Measurements from ENCODE around the gene ANO4.
A peak's percentile ranks its signal among the peaks of the same experiment; 100 is the strongest.

The ANO4 gene

DNA sequence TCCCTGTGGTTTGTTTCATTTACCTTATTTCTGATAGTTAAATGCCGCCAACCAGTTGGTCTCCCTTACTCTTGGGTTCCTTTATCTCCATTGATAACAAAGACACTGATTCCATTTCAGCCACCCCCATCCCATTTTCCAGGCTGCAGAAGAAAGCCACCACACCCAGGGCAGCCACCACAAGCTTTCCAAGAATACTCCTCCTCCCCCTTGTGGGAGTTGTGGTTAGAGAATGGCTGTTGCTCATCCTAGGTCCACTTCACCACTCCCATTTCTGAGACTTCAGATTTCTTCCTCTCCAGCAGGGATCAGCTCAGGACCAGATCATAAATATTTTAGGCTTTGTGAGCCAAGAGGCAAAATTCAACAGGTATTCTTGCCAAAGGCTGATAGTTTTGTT is 73.9 kb downstream of the ANO4 start:
- TF ChIP-seq ZFX (IDR thresholded peaks at IDR 0.05): no peak
- TF ChIP-seq CTCF (conservative IDR thresholded peaks at IDR 0.05): no peak
- H3K27ac ChIP-seq: no peak overlapping the region

- H3K27ac ChIP-seq: no peak overlapping the region
- no peak for TF ChIP-seq ZFX (IDR thresholded peaks at IDR 0.05)
- TF ChIP-seq CTCF (conservative IDR thresholded peaks at IDR 0.05): no peak
Observed at GRCh38 chr12:100871195-100871734, 76.7 kb downstream of the ANO4 start.

DNA sequence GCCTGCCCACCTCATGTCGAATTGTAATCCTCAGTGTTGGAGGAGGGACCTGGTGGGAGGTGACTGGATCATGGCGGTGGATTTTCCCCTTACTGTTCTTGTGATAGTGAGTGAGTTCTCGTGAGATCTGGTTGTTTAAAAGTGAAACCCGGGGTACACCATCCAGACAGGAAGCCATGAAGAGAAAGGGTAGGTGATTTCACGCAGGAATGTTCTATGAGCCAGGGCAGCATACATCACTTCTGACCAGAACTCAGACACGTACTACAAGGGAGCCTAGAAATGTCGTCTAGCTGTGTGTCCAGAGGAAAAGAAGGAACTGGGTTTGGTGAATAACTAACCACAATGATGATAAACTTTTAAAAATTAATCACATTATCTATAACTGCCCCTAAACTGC is 80.6 kb downstream of the ANO4 start:
- TF ChIP-seq CTCF (conservative IDR thresholded peaks at IDR 0.05): no peak
- no peak for TF ChIP-seq ZFX (IDR thresholded peaks at IDR 0.05)
- no peak overlapping the region for H3K27ac ChIP-seq

DNA sequence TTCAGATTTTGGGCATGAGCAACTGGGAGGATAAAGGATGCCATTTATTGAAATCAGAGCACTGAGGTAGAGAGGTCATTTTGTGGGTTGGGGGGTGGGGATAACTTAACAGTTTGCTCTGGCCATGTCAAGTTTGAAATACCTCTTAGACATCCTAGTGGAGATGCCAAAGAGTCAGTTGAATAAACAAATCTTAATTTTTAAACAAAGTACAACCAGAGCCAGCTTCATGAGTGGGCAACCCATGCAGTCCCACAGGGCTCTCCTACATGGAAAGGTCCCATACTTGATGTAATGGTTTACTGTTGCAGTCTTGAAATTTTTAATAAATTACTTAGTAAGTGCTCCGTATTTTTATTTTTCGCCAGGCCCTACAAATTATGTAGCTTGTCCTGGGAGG is 81.2 kb downstream of the ANO4 start:
- no peak overlapping the region for H3K27ac ChIP-seq
- no peak for TF ChIP-seq ZFX (IDR thresholded peaks at IDR 0.05)
- no peak for TF ChIP-seq CTCF (conservative IDR thresholded peaks at IDR 0.05)

GRCh38 chr12:100877776-100878175 is 83.2 kb downstream of the ANO4 start:
- no peak overlapping the region for H3K27ac ChIP-seq
- TF ChIP-seq ZFX (IDR thresholded peaks at IDR 0.05) (no peak), CTCF (conservative IDR thresholded peaks at IDR 0.05) (peak; percentile 54)

DNA sequence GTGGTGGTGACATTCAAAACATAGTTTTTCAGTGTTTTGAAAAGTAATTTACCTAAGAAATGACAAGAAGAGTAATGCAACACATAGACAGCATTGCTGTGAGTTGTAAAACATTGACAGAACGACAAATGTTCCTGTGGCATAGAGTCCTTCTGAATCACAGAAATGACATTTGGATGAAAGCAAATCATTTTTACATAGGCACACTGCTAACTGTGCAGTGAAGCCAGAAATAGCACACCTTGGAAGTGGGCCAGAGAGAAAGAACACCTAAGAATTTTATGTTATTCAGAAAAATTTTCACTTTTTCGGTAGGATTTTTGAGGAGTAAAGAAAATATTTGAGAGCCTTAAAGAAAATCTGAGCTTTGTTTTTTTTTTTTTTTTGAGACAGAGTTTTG is 100.6 kb downstream of the ANO4 start:
- no peak for TF ChIP-seq ZFX (IDR thresholded peaks at IDR 0.05)
- no peak for TF ChIP-seq CTCF (conservative IDR thresholded peaks at IDR 0.05)
- H3K27ac ChIP-seq: no peak overlapping the region

DNA sequence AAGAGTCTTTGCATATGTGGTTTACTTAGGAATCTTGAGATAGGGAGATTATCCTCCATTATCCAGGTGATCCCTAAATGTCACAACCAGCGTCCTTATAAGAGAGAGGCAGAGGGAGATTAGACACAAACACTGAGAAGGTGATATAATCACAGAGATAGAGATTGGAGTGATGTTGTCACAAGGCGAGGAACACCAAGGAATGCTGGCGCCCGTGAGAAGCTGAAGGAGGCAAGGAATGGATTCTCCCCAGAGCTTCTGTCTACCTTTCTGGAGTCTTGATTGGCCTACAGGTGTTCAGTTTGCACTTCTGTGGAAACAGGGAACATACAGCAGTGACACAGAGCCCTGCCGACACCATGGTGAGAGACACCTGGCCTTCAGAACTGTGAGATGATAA is 101.6 kb downstream of the ANO4 start:
- H3K27ac ChIP-seq: no peak overlapping the region
- TF ChIP-seq ZFX (IDR thresholded peaks at IDR 0.05): no peak
- no peak for TF ChIP-seq CTCF (conservative IDR thresholded peaks at IDR 0.05)
